H9 (cell line): ENCODE measurements around the gene CALCR. TPM values are rescaled to one million over a fixed set of nuclear protein-coding genes. Genes with fewer than 3 reads are reported as not detected.
"Not testable (repeated sequence)": the region's sequence is repeated elsewhere in the genome, so short reads cannot be mapped to it uniquely, and the experiment has no call there.

Experiments used
- DNase-seq: peaks from one replicate; pipeline ENCODE4 v3.0.0-alpha.2; 2017
- H2AFZ ChIP-seq: one replicate; pipeline ENCODE4 v1.6.1; 2013; ENCODE audit warnings: mild to moderate bottlenecking, low read length, control low read depth, moderate library complexity
- H2AK5ac ChIP-seq: 2 replicates; pipeline ENCODE4 v1.6.1; 2013; ENCODE audit warnings: low read length, control low read depth, mixed read lengths; ENCODE audit not compliant: insufficient read length
- H2BK120ac ChIP-seq: one replicate; pipeline ENCODE4 v1.6.1; 2013; ENCODE audit warnings: low read depth, mild to moderate bottlenecking, low read length, control low read depth, inconsistent platforms; ENCODE audit not compliant: poor library complexity, severe bottlenecking
- H2BK12ac ChIP-seq: 2 replicates; pipeline ENCODE4 v1.6.1; 2013; ENCODE audit warnings: low read length, control low read depth, mixed read lengths, low read depth; ENCODE audit not compliant: insufficient read length
- H2BK15ac ChIP-seq: 2 replicates; pipeline ENCODE4 v1.6.1; 2013; ENCODE audit warnings: low read depth, low read length, control low read depth
- H2BK20ac ChIP-seq: one replicate; pipeline ENCODE4 v1.6.1; 2013; ENCODE audit warnings: low read depth, mild to moderate bottlenecking, low read length, control low read depth, inconsistent platforms; ENCODE audit not compliant: poor library complexity, severe bottlenecking
- H2BK5ac ChIP-seq: 2 replicates; pipeline ENCODE4 v1.6.1; 2013; ENCODE audit warnings: low read length, control low read depth, mixed read lengths; ENCODE audit not compliant: insufficient read length
- H3K14ac ChIP-seq: 2 replicates; pipeline ENCODE4 v1.6.1; 2013; ENCODE audit warnings: low read length, control low read depth; ENCODE audit not compliant: insufficient read depth
- H3K18ac ChIP-seq: 2 replicates; pipeline ENCODE4 v1.6.1; 2013; ENCODE audit warnings: low read depth, mild to moderate bottlenecking, mixed read lengths, low read length, control low read depth; ENCODE audit not compliant: insufficient read length
- H3K23ac ChIP-seq: 2 replicates; pipeline ENCODE4 v1.6.1; 2013; ENCODE audit warnings: low read length, control low read depth, mixed read lengths, low read depth; ENCODE audit not compliant: insufficient read length
- H3K23me2 ChIP-seq: 2 replicates; pipeline ENCODE4 v1.6.1; 2013; ENCODE audit warnings: low read depth, mild to moderate bottlenecking, mixed read lengths, low read length, control low read depth; ENCODE audit not compliant: insufficient read length, poor library complexity, severe bottlenecking
- H3K27ac ChIP-seq: 2 replicates; pipeline ENCODE4 v1.5.1; 2013; ENCODE audit warnings: low read length, control low read depth, mixed read lengths, low read depth; ENCODE audit not compliant: insufficient read length
- H3K27me3 ChIP-seq: 2 replicates; pipeline ENCODE4 v1.6.1; 2013; ENCODE audit warnings: low read length, control low read depth, inconsistent platforms; ENCODE audit not compliant: insufficient read depth
- H3K4ac ChIP-seq: 2 replicates; pipeline ENCODE4 v1.6.1; 2013; ENCODE audit warnings: low read depth, mild to moderate bottlenecking, control low read depth, inconsistent platforms, low read length, moderate library complexity
- H3K4me1 ChIP-seq: 2 replicates; pipeline ENCODE4 v1.6.1; 2013; ENCODE audit warnings: low read length, control low read depth, inconsistent platforms; ENCODE audit not compliant: insufficient read depth
- H3K4me2 ChIP-seq: 2 replicates; pipeline ENCODE4 v1.6.1; 2013; ENCODE audit warnings: low read length, control low read depth, mixed read lengths; ENCODE audit not compliant: insufficient read length, insufficient read depth
- H3K56ac ChIP-seq: 2 replicates; pipeline ENCODE4 v1.6.1; 2013; ENCODE audit warnings: low read depth, mild to moderate bottlenecking, mixed read lengths, low read length, control low read depth; ENCODE audit not compliant: insufficient read length
- H3K79me1 ChIP-seq: 2 replicates; pipeline ENCODE4 v1.6.1; 2013; ENCODE audit warnings: low read depth, mild to moderate bottlenecking, moderate library complexity, low read length, control low read depth, inconsistent platforms; ENCODE audit not compliant: insufficient read depth, poor library complexity, severe bottlenecking
- H3K79me2 ChIP-seq: 2 replicates; pipeline ENCODE4 v1.6.1; 2013; ENCODE audit warnings: low read length, control low read depth, inconsistent platforms; ENCODE audit not compliant: insufficient read depth
- H3K9ac ChIP-seq: 2 replicates; pipeline ENCODE4 v1.6.1; 2013; ENCODE audit warnings: low read length, control low read depth, mixed read lengths; ENCODE audit not compliant: insufficient read length; ENCODE audit errors: extremely low read depth
- H3K9me3 ChIP-seq: one replicate; pipeline ENCODE4 v1.6.1; 2013; ENCODE audit warnings: low read depth, low read length, inconsistent platforms; ENCODE audit not compliant: control insufficient read depth
- H3T11ph ChIP-seq: one replicate; pipeline ENCODE4 v1.6.1; 2013; ENCODE audit warnings: mild to moderate bottlenecking, low read length, control low read depth, inconsistent platforms
- H4K20me1 ChIP-seq: one replicate; pipeline ENCODE4 v1.6.1; 2013; ENCODE audit not compliant: control insufficient read depth, insufficient read length, insufficient read depth
- H4K5ac ChIP-seq: 2 replicates; pipeline ENCODE4 v1.6.1; 2013; ENCODE audit warnings: low read depth, mild to moderate bottlenecking, mixed read lengths, low read length, control low read depth; ENCODE audit not compliant: insufficient read length
- H4K8ac ChIP-seq: replicated peaks from 2 replicates; pipeline ENCODE4 v1.6.1; 2013; ENCODE audit warnings: low read length, control low read depth, mixed read lengths, low read depth; ENCODE audit not compliant: insufficient read length
- H4K91ac ChIP-seq: 2 replicates; pipeline ENCODE4 v1.6.1; 2013; ENCODE audit warnings: low read depth, mild to moderate bottlenecking, moderate library complexity, mixed read lengths, low read length, control low read depth; ENCODE audit not compliant: insufficient read length
- H3K27ac Mint-ChIP-seq, 3 experiments: 2 replicates in 2 of 3; 3 replicates in 1 of 3; pipeline ENCODE4 v1.8.0; 2020 to 2021; ENCODE audit warnings: mixed read lengths in 3 of 3, mild to moderate bottlenecking in 1 of 3, moderate library complexity in 1 of 3
- H3K27me3 Mint-ChIP-seq: 2 replicates; pipeline ENCODE4 v1.8.0; 2021; ENCODE audit warnings: low read depth, mild to moderate bottlenecking, moderate library complexity, mixed read lengths
- H3K36me3 Mint-ChIP-seq, 3 experiments: 2 replicates in 2 of 3; 3 replicates in 1 of 3; pipeline ENCODE4 v1.8.0; 2020 to 2021; ENCODE audit warnings: low read depth in 3 of 3, mixed read lengths in 3 of 3; ENCODE audit not compliant: insufficient read depth in 1 of 3
- H3K4me1 Mint-ChIP-seq, 2 experiments: 2 replicates each; pipeline ENCODE4 v1.8.0; 2020; ENCODE audit warnings: mixed read lengths in 2 of 2
- H3K4me3 Mint-ChIP-seq, 2 experiments: 2 replicates in 1 of 2; 3 replicates in 1 of 2; pipeline ENCODE4 v1.8.0; 2020 to 2021; ENCODE audit warnings: mild to moderate bottlenecking in 2 of 2, mixed read lengths in 2 of 2, moderate library complexity in 1 of 2
- H3K9me3 Mint-ChIP-seq, 2 experiments: 2 replicates in 1 of 2; 3 replicates in 1 of 2; pipeline ENCODE4 v1.8.0; 2020; ENCODE audit warnings: mild to moderate bottlenecking in 2 of 2, mixed read lengths in 2 of 2, moderate library complexity in 1 of 2
- CTCF ChIP-seq: fragments of 200-600 bp; sonication (generic); conservative IDR thresholded peaks from 3 replicates; pipeline ENCODE4 v1.8.0; 2021; ENCODE audit warnings: antibody characterized with exemption, mild to moderate bottlenecking
- WGBS: extraction: QIAGEN DNeasy Blood & Tissue Kit; methylation state at CpG from one replicate; pipeline ENCODE4 v1.1.7; 2013; ENCODE audit warnings: missing lambda C conversion rate, low lambda C conversion rate, mixed read lengths; ENCODE audit not compliant: insufficient read length; ENCODE audit errors: extremely low coverage; 5-methylcytosine and 5-hydroxymethylcytosine counted together
- total RNA-seq: library from RNA; stranded (reverse); gene quantifications from 2 replicates; pipeline ENCODE4 v1.2.1, GENCODE V29; 2021

The CALCR gene
- total RNA-seq, 1 experiment from 2014 or later: 0.52 TPM

GRCh38 chr7:93503088-93503487, 71.4 kb downstream of the CALCR start:
- H2BK20ac ChIP-seq: no peak overlapping the region
- H4K5ac ChIP-seq: no peak overlapping the region

GRCh38 chr7:93491860-93492259, 82.7 kb downstream of the CALCR start:
- not testable (repeated sequence) for H3K9ac ChIP-seq, H3K27ac ChIP-seq, H2AFZ ChIP-seq, H4K8ac ChIP-seq, H3K56ac ChIP-seq, H4K91ac ChIP-seq, H4K20me1 ChIP-seq, H2BK15ac ChIP-seq, H3K27me3 Mint-ChIP-seq, H3K4ac ChIP-seq, H3K4me2 ChIP-seq, H3K4me3 Mint-ChIP-seq, H3K18ac ChIP-seq, H4K5ac ChIP-seq, H2BK120ac ChIP-seq, H2BK5ac ChIP-seq, H3K23ac ChIP-seq, H3K4me1 ChIP-seq, H3K79me2 ChIP-seq, H3K9me3 ChIP-seq, H2BK12ac ChIP-seq, H3K14ac ChIP-seq, DNase-seq, H3K27me3 ChIP-seq, H3K23me2 ChIP-seq, H3T11ph ChIP-seq, H3K79me1 ChIP-seq, H2AK5ac ChIP-seq, H2BK20ac ChIP-seq
- Mint-ChIP-seq H3K36me3 (peaks cover 3 to 30% (median 9%) of the 10 kb centered on the region in 3 experiments), H3K27ac (peak overlapping the region in 1 of 3 experiments; percentile 61; a peak in 1 of 7 replicates), H3K4me1 (peaks cover 15 to 22% of the 10 kb centered on the region in 2 experiments), H3K9me3 (peaks cover 13 to 28% of the 10 kb centered on the region in 2 experiments)
- WGBS: no CpG with 5 or more reads among the region's 3 CpGs

More at GRCh38 chr7:93503088-93503487, 71.4 kb downstream of the CALCR start:
- no peak overlapping the region for H3K14ac ChIP-seq
- no peaks in the 10 kb centered on the region for H3K79me1 ChIP-seq
- H4K91ac ChIP-seq: no peak overlapping the region
- H4K8ac ChIP-seq: no peak overlapping the region
- H3K9me3 ChIP-seq: no peaks in the 10 kb centered on the region
- H3K4me1 Mint-ChIP-seq: no peaks in the 10 kb centered on the region
- DNase-seq: no peak
- no peak overlapping the region for H3K23ac ChIP-seq
- H2BK120ac ChIP-seq: no peak overlapping the region
- H4K20me1 ChIP-seq: no peaks in the 10 kb centered on the region
- no peaks in the 10 kb centered on the region for H3K79me2 ChIP-seq
- no CpG with 5 or more reads among the region's 3 CpGs for WGBS
- H2AK5ac ChIP-seq: no peak overlapping the region
- no peak overlapping the region for H3K27ac ChIP-seq
- no peak overlapping the region for H3K18ac ChIP-seq
- H3K27me3 ChIP-seq: no peaks in the 10 kb centered on the region
- no peaks in the 10 kb centered on the region; a peak in 1 of 5 replicates for H3K9me3 Mint-ChIP-seq
- no peaks in the 10 kb centered on the region for H3K23me2 ChIP-seq
- peak overlapping the region; percentile 88 for H3K56ac ChIP-seq
- H3K9ac ChIP-seq: no peak overlapping the region
- no peak overlapping the region for H3K4me3 Mint-ChIP-seq
- no peak overlapping the region for H3K27ac Mint-ChIP-seq
- no peak overlapping the region for H3K4ac ChIP-seq
- no peak for TF ChIP-seq CTCF
- H2BK12ac ChIP-seq: no peak overlapping the region
- no peak overlapping the region for H3K4me2 ChIP-seq
- no peak overlapping the region for H2BK15ac ChIP-seq
- H2BK5ac ChIP-seq: no peak overlapping the region
- H3K4me1 ChIP-seq: no peaks in the 10 kb centered on the region
- H3K36me3 Mint-ChIP-seq: no peaks in the 10 kb centered on the region
- H2AFZ ChIP-seq: no peak overlapping the region
- H3T11ph ChIP-seq: no peak overlapping the region
- no peaks in the 10 kb centered on the region for H3K27me3 Mint-ChIP-seq
